Naive thymus-derived CD4-positive, alpha-beta T cell (primary cell): Measurements from ENCODE around the gene GPR158. TPM values are rescaled to one million over a fixed set of nuclear protein-coding genes. Genes with fewer than 3 reads are reported as not detected.
"Not testable (repeated sequence)": the region's sequence is repeated elsewhere in the genome, so short reads cannot be mapped to it uniquely, and the experiment has no call there.

ENCODE experiments used
- ATAC-seq: fragments of 150-1000 bp; cut with Tn5 transposase; 2 replicates; pipeline ENCODE4 v1.10.0; 2021; ENCODE audit warnings: mild to moderate bottlenecking, moderate library complexity
- CTCF ChIA-PET: fragments of 350-600 bp; sonication (Branson Sonifier 250); formaldehyde crosslinking; loops from one replicate; lab custom pipeline; 2021; ENCODE audit warnings: antibody characterized with exemption; lab: Charles Lee
- POLR2A ChIA-PET: fragments of 350-600 bp; sonication (Branson Sonifier 250); formaldehyde crosslinking; loops from one replicate; lab custom pipeline; 2021; ENCODE audit warnings: antibody characterized with exemption, inconsistent platforms; lab: Charles Lee
- DNase-seq, 9 donors: peaks; one replicate each; pipeline versions ENCODE4 v3.0.0 to v3.0.0-alpha.2; 2020 to 2022; ENCODE audit warnings: mixed read lengths in 1 of 9
- H3K27ac ChIP-seq: one replicate; pipeline ENCODE4 v1.7.0; 2013; ENCODE audit warnings: mild to moderate bottlenecking, low read depth, low read length, moderate library complexity
- H3K27me3 ChIP-seq, 2 donors: one replicate each; pipeline ENCODE4 v1.7.0; 2013; ENCODE audit warnings: low read length in 2 of 2, mild to moderate bottlenecking in 2 of 2, moderate library complexity in 2 of 2; ENCODE audit not compliant: control insufficient read depth in 2 of 2, insufficient read depth in 2 of 2
- H3K36me3 ChIP-seq, 3 experiments: 1 replicate in 2 of 3; 2 replicates in 1 of 3; pipeline ENCODE4 v1.7.0; 2013; ENCODE audit warnings: low read length in 3 of 3, mild to moderate bottlenecking in 3 of 3, moderate library complexity in 1 of 3; ENCODE audit not compliant: insufficient read depth in 3 of 3, control insufficient read depth in 2 of 3
- H3K4me1 ChIP-seq, 2 donors: one replicate each; pipeline ENCODE4 v1.7.0; 2013; ENCODE audit warnings: low read length in 2 of 2, mild to moderate bottlenecking in 2 of 2, moderate library complexity in 1 of 2; ENCODE audit not compliant: control insufficient read depth in 2 of 2, insufficient read depth in 2 of 2
- H3K4me3 ChIP-seq: 2 replicates; pipeline ENCODE4 v1.7.0; 2013; ENCODE audit warnings: mild to moderate bottlenecking, low read length
- H3K9me3 ChIP-seq, 3 experiments: 1 replicate in 2 of 3; 2 replicates in 1 of 3; pipeline ENCODE4 v1.7.0; 2013; ENCODE audit warnings: low read length in 3 of 3; ENCODE audit not compliant: control insufficient read depth in 2 of 3
- H3K27ac Mint-ChIP-seq, 9 donors: one replicate each; pipeline ENCODE4 v1.8.0; 2020 to 2022; ENCODE audit warnings: mixed read lengths in 9 of 9, mild to moderate bottlenecking in 8 of 9, moderate library complexity in 5 of 9, inconsistent platforms in 2 of 9
- H3K27me3 Mint-ChIP-seq, 5 donors: one replicate each; pipeline ENCODE4 v1.8.0; 2021 to 2022; ENCODE audit warnings: mixed read lengths in 5 of 5, mild to moderate bottlenecking in 1 of 5
- H3K36me3 Mint-ChIP-seq, 5 donors: one replicate each; pipeline ENCODE4 v1.8.0; 2020 to 2022; ENCODE audit warnings: mixed read lengths in 5 of 5, mild to moderate bottlenecking in 3 of 5, inconsistent platforms in 1 of 5
- H3K4me1 Mint-ChIP-seq, 7 donors: one replicate each; pipeline ENCODE4 v1.8.0; 2020 to 2022; ENCODE audit warnings: mixed read lengths in 7 of 7, mild to moderate bottlenecking in 3 of 7, inconsistent platforms in 1 of 7
- H3K4me3 Mint-ChIP-seq, 10 donors: one replicate each; pipeline ENCODE4 v1.8.0; 2020 to 2022; ENCODE audit warnings: mild to moderate bottlenecking in 10 of 10, mixed read lengths in 10 of 10, moderate library complexity in 6 of 10, inconsistent platforms in 2 of 10
- H3K9me3 Mint-ChIP-seq, 11 donors: one replicate each; pipeline ENCODE4 v1.8.0; 2020 to 2022; ENCODE audit warnings: mixed read lengths in 11 of 11, mild to moderate bottlenecking in 4 of 11, inconsistent platforms in 1 of 11, moderate library complexity in 1 of 11
- intact Hi-C, 2 donors: fragments of 100-400 bp; cut with micrococcal nuclease; formaldehyde crosslinking; loops; one replicate each; pipeline ENCODE4 v1.15.1; 2023
- polyA plus RNA-seq, 2 donors: library from polyadenylated mRNA; unstranded; fragments of 300-500 nt; fragmentation: Illumina TruSeq; gene quantifications; one replicate each; pipeline ENCODE4 v1.2.3, GENCODE V29; 2021
- total RNA-seq, 6 experiments: library from RNA in 5 of 6; stranded (reverse) in 5 of 6; gene quantifications; 1 replicate in 5 of 6; 2 replicates in 1 of 6; pipeline ENCODE4 v1.2.3 and lab custom pipeline; 2021 to 2026

Gene GPR158
- total and polyA plus RNA-seq, 7 experiments from 2014 or later: not detected

- DNase-seq (no peak), ATAC-seq (no peak)
- no peak overlapping the region for H3K27ac ChIP-seq
- Mint-ChIP-seq H3K4me3 (no peak overlapping the region), H3K27ac (no peak overlapping the region), H3K4me1 (no peaks in the 10 kb centered on the region), H3K27me3 (no peaks in the 10 kb centered on the region), H3K9me3 (peaks cover 0 to 5% (median 0%) of the 10 kb centered on the region in 11 donors), H3K36me3 (no peaks in the 10 kb centered on the region)
- ChIA-PET POLR2A (no interaction called here), CTCF (no interaction called here)
- no peaks in the 10 kb centered on the region for H3K27me3 ChIP-seq
- H3K9me3 ChIP-seq: no peaks in the 10 kb centered on the region
- no peak overlapping the region for H3K4me3 ChIP-seq
- intact Hi-C loops: no loop called here
- H3K36me3 ChIP-seq: no peaks in the 10 kb centered on the region
- no peaks in the 10 kb centered on the region for H3K4me1 ChIP-seq
These were observed 163.5 kb downstream of the GPR158 start for GRCh38 chr10:25338271-25338670.

- Histone ChIP-seq H3K27ac (no peak overlapping the region), H3K9me3 (no peaks in the 10 kb centered on the region), H3K4me1 (no peaks in the 10 kb centered on the region), H3K4me3 (no peak overlapping the region), H3K27me3 (no peaks in the 10 kb centered on the region), H3K36me3 (no peaks in the 10 kb centered on the region)
- no peak for DNase-seq
- Mint-ChIP-seq H3K4me1 (no peaks in the 10 kb centered on the region), H3K36me3 (no peaks in the 10 kb centered on the region), H3K9me3 (peaks cover 0 to 5% (median 0%) of the 10 kb centered on the region in 11 donors), H3K4me3 (no peak overlapping the region), H3K27ac (no peak overlapping the region), H3K27me3 (no peaks in the 10 kb centered on the region)
- CTCF ChIA-PET: no interaction called here
- POLR2A ChIA-PET: no interaction called here
- ATAC-seq: no peak
- intact Hi-C loops: no loop called here
These were observed 165.2 kb downstream of the GPR158 start for GRCh38 chr10:25339966-25340365.

GRCh38 chr10:25349520-25349919, 174.7 kb downstream of the GPR158 start:
- no peak overlapping the region for H3K27ac ChIP-seq
- ATAC-seq: no peak
- Mint-ChIP-seq H3K27ac (no peak overlapping the region), H3K4me1 (no peaks in the 10 kb centered on the region), H3K4me3 (no peak overlapping the region), H3K27me3 (peaks cover 0 to 9% (median 0%) of the 10 kb centered on the region in 5 donors), H3K9me3 (peaks cover 0 to 14% (median 4%) of the 10 kb centered on the region in 11 donors), H3K36me3 (no peaks in the 10 kb centered on the region)
- intact Hi-C loops: no loop called here
- POLR2A ChIA-PET: no interaction called here
- no peak overlapping the region for H3K4me3 ChIP-seq
- H3K36me3 ChIP-seq: no peaks in the 10 kb centered on the region
- H3K27me3 ChIP-seq: no peaks in the 10 kb centered on the region
- DNase-seq: no peak
- no peaks in the 10 kb centered on the region for H3K9me3 ChIP-seq
- no peaks in the 10 kb centered on the region for H3K4me1 ChIP-seq
- CTCF ChIA-PET: no interaction called here

- Mint-ChIP-seq H3K27me3 (peaks cover 0 to 5% (median 0%) of the 10 kb centered on the region in 5 donors), H3K4me3 (no peak overlapping the region), H3K9me3 (peaks cover 14 to 63% (median 30%) of the 10 kb centered on the region in 11 donors), H3K4me1 (peaks cover 0 to 1% (median 0%) of the 10 kb centered on the region in 7 donors), H3K27ac (no peak overlapping the region), H3K36me3 (peaks cover 0 to 13% (median 0%) of the 10 kb centered on the region in 5 donors)
- ChIA-PET POLR2A (no interaction called here), CTCF (no interaction called here)
- Histone ChIP-seq H3K9me3 (peaks cover 0 to 16% (median 0%) of the 10 kb centered on the region in 3 experiments), H3K27ac (no peak overlapping the region), H3K4me1 (no peaks in the 10 kb centered on the region), H3K36me3 (no peaks in the 10 kb centered on the region), H3K4me3 (no peak overlapping the region), H3K27me3 (no peaks in the 10 kb centered on the region)
- DNase-seq: no peak
- intact Hi-C loops: no loop called here
- no peak for ATAC-seq
These were observed 181.8 kb downstream of the GPR158 start for GRCh38 chr10:25356609-25357008.

GRCh38 chr10:25357269-25357668, 182.5 kb downstream of the GPR158 start:
- ATAC-seq (no peak), DNase-seq (no peak)
- H3K4me3 ChIP-seq: no peak overlapping the region
- H3K9me3 ChIP-seq: peaks cover 0 to 16% (median 0%) of the 10 kb centered on the region in 3 experiments
- ChIA-PET POLR2A (no interaction called here), CTCF (no interaction called here)
- intact Hi-C loops: no loop called here
- Mint-ChIP-seq H3K27ac (no peak overlapping the region), H3K36me3 (peaks cover 0 to 13% (median 0%) of the 10 kb centered on the region in 5 donors), H3K4me3 (no peak overlapping the region), H3K27me3 (no peaks in the 10 kb centered on the region), H3K9me3 (peaks cover 14 to 68% (median 30%) of the 10 kb centered on the region in 11 donors), H3K4me1 (peaks cover 0 to 1% (median 0%) of the 10 kb centered on the region in 7 donors)
- no peak overlapping the region for H3K27ac ChIP-seq
- H3K36me3 ChIP-seq: no peaks in the 10 kb centered on the region
- no peaks in the 10 kb centered on the region for H3K4me1 ChIP-seq
- no peaks in the 10 kb centered on the region for H3K27me3 ChIP-seq

- intact Hi-C loops: no loop called here
- Histone ChIP-seq H3K27me3 (no peaks in the 10 kb centered on the region), H3K36me3 (no peaks in the 10 kb centered on the region), H3K4me3 (no peak overlapping the region), H3K27ac (no peak overlapping the region), H3K9me3 (no peaks in the 10 kb centered on the region), H3K4me1 (no peaks in the 10 kb centered on the region)
- Mint-ChIP-seq H3K36me3 (no peaks in the 10 kb centered on the region), H3K4me1 (peaks cover 0 to 4% (median 0%) of the 10 kb centered on the region in 7 donors), H3K27me3 (peaks cover 0 to 5% (median 0%) of the 10 kb centered on the region in 5 donors), H3K27ac (no peak overlapping the region), H3K9me3 (peaks cover 0 to 13% (median 10%) of the 10 kb centered on the region in 11 donors), H3K4me3 (no peak overlapping the region)
- CTCF ChIA-PET: no interaction called here
- POLR2A ChIA-PET: no interaction called here
- ATAC-seq (no peak), DNase-seq (no peak)
These were observed 207.4 kb downstream of the GPR158 start for GRCh38 chr10:25382029-25382810.

GRCh38 chr10:25382901-25383300, 208.1 kb downstream of the GPR158 start:
- ATAC-seq, H3K27me3 Mint-ChIP-seq, CTCF ChIA-PET, DNase-seq, H3K4me1 Mint-ChIP-seq, H3K36me3 Mint-ChIP-seq, H3K27me3 ChIP-seq, H3K27ac Mint-ChIP-seq, H3K4me3 Mint-ChIP-seq, H3K4me1 ChIP-seq, H3K4me3 ChIP-seq, H3K27ac ChIP-seq, intact Hi-C loops, H3K36me3 ChIP-seq, POLR2A ChIA-PET, H3K9me3 ChIP-seq: not testable (repeated sequence)
- peaks cover 0 to 18% (median 11%) of the 10 kb centered on the region in 11 donors for H3K9me3 Mint-ChIP-seq
